PFSK-1 (cell line): ENCODE measurements around the gene LY9.

Experiments
- FOXP2 ChIP-seq: optimal IDR thresholded peaks from 2 replicates; pipeline ENCODE3; 2011; ENCODE audit warnings: borderline replicate concordance, control low read depth, inconsistent platforms; ENCODE audit not compliant: insufficient read depth; ENCODE audit errors: extremely low read length, extremely low read depth
- POLR2AphosphoS5 ChIP-seq: IDR thresholded peaks from 2 replicates; pipeline ENCODE4 v1.6.1; 2012; ENCODE audit warnings: low read depth, mild to moderate bottlenecking, control low read depth, low read length, moderate library complexity
- REST ChIP-seq, 2 experiments: IDR thresholded peaks; 2 replicates each; pipeline versions ENCODE4 v1.6.1 to v1.8.0; 2011 to 2012; ENCODE audit warnings: low read depth in 2 of 2, low read length in 2 of 2, control low read depth in 1 of 2, inconsistent platforms in 1 of 2, mild to moderate bottlenecking in 1 of 2, moderate library complexity in 1 of 2; ENCODE audit not compliant: insufficient read depth in 1 of 2
- SIN3A ChIP-seq: IDR thresholded peaks from 2 replicates; pipeline ENCODE4 v1.6.1; 2012; ENCODE audit warnings: mild to moderate bottlenecking, low read length, moderate library complexity, borderline replicate concordance; ENCODE audit not compliant: insufficient read depth
- TAF1 ChIP-seq: IDR thresholded peaks from 2 replicates; pipeline ENCODE4 v1.6.1; 2012; ENCODE audit warnings: low read length, control low read depth, borderline replicate concordance; ENCODE audit not compliant: insufficient read depth

Gene LY9

DNA sequence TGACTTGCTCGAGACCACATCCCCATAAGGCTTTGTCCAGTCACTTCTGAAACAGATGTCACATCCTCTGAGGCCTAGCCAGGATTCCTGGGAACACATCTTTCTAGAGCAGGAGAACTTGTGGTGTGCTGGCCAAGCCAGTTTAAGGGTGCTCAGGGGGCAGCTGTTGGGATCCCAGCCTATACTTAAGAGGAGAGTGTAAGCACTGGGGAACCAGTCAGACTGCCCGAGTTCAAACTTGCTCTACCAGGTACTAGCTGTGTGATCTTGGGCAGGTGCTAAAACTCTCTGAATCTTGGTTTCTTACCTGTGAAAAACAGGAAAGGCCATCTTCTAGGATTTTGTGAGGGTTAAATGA, 15.6 kb upstream of the LY9 start:
- TF ChIP-seq FOXP2, result no peak
- TF ChIP-seq REST (IDR thresholded peaks at IDR 0.05; ENCODE audit: insufficient read depth in 1 of 2, low read depth in 2 of 2, low read length in 2 of 2), result no peak
- TF ChIP-seq TAF1, result no peak
- no peak for TF ChIP-seq SIN3A
- no peak for TF ChIP-seq POLR2AphosphoS5

DNA sequence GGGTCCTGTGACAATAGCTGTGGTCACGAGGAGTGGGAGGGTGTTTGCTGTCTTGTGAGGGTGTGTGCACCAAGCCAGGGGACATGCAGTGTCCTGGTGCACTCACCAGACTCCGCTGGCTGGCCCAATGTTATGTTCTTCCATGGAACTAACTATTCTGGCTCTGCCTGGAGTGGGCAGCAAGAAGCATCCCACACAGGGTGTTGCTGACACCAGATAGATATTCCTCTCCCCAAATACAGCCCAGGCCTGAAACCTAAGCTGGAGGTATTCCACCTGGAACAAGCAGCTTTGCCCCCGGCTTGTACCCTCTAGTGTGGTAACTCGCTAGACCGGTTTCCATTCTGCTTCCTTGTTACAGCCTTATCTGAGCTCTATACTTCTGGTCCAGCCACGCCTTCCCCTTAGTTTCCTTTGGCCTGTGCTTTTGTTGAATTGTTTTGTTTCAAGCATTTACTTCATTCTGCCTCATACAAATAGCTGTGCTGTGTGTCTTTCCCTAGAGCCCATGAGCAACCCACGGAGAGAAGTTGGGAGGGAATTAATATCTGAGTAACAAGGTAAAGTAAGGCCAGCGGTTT, 14.7 kb upstream of the LY9 start:
- TF ChIP-seq FOXP2 (no peak), TAF1 (no peak), SIN3A (no peak), POLR2AphosphoS5 (no peak), REST (IDR thresholded peaks at IDR 0.05; ENCODE audit: insufficient read depth in 1 of 2, low read depth in 2 of 2, low read length in 2 of 2) (no peak)

DNA sequence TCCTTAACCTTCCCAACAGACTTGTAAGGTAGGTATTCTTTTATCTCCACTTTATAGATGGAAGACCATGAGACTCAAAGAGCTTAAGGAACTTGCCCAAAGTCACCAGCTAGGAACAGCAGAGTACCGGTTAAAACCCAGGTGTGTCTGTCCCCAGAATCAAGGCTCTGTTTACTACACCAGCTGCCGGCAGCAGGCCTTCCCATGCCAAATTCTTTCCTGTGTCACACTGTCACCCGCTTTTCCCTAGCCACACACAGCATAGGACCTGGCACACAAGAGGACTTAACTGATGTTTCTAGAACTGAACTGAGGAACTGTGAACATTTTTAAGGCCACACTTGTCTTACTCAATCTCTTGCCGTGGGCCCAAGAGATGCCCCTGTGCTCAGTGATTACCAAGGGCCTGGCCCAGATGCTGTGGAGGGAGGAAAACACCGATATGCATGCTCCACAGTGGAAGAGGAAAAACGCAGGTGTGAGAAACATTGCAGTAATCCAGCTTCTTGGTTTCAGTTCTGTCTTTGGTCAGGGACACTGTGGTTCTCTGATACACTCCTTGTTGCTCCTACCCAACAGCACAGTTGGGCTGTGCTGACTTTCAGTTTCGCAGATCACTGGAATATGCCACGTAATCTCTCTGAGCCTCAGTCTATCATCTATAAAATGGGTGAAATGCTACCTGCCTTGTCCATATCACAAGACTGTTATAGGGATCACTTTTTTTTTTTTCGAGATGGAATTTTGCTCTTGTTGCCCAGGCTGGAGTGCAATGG, 13.9 kb upstream of the LY9 start:
- no peak for TF ChIP-seq TAF1
- TF ChIP-seq POLR2AphosphoS5, result no peak
- no peak for TF ChIP-seq FOXP2
- TF ChIP-seq REST (IDR thresholded peaks at IDR 0.05; ENCODE audit: insufficient read depth in 1 of 2, low read depth in 2 of 2, low read length in 2 of 2), result no peak
- no peak for TF ChIP-seq SIN3A

DNA sequence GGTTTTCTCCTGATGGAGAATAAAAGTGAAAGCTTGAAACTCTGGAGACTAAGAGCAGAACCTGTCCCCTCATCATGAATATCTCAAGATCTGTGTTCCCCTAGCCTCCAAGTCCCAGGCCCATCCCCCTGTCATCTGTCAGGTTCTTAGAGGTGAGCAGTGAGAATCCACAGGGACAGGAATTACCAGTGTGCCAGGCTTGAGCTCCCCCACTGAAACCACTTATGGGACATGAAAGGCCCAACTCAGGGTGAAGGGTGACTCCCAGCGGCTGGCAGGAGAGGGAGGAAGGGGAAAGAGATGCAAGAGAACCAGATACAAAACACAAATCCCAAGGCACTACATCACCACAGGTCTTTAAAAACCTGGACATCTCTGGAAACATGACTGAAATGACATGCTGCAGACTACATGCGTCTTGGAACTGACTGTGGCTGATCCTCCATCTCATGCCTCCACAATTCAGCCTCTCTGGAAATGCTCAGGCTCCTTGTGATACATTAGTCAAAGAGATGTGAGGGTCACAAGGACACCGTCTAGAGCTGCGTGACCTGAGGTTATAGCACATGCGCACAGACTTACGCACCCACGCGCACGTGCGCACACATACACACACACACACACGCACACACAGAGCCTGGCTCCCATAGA, 6.8 kb upstream of the LY9 start:
- TF ChIP-seq TAF1 (no peak), FOXP2 (no peak)

DNA sequence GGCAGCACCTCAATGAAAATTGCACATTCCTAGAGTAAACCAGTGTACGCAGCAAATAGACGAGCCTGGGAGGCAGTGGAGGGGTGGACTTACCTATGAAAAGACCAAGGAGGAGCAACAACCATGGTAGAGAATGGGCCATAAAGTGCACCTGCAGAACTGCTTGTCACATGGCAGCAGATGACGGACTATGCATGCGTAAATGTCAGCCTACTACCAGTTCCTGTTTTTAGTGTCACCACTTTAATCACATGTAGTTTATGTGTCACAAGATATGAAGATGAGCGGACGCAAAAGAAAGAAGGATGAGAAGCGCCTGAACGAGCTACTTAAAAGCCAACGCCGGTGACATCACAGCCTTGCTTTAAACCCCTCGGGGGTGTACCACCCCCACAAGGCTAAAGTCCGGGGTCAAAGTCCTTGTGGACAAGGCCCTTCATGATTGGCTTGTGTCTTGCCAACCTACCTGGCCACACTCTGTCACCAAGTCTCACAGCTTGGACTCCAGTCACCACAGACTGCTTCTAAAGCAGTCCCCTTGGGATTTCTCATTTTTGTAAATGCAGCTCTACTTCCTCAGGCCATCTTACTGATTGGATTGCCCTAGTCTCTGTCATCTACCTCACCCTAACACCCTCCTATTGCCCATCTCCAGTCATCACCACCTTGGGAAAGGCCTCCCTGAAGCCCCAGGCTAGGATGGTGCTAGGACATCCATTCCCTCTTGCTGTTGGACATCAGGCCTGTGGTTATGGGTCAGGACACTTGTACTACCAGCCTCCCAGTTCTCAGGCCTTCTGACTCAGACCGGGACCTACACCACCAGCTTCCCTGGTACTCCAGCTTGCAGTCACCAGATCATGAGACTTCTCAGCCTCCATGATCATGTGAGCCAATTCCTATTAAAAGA, 6.0 kb upstream of the LY9 start:
- no peak for TF ChIP-seq POLR2AphosphoS5
- TF ChIP-seq SIN3A, result no peak
- TF ChIP-seq REST (IDR thresholded peaks at IDR 0.05; ENCODE audit: insufficient read depth in 1 of 2, low read depth in 2 of 2, low read length in 2 of 2), result no peak
- no peak for TF ChIP-seq FOXP2
- TF ChIP-seq TAF1, result no peak
